ENCODE results near the gene LIN9.

- no peak for TF ChIP-seq POLR2A (IDR thresholded peaks at IDR 0.05)
- no peak for TF ChIP-seq CTCF (IDR thresholded peaks at IDR 0.05 in 4 of 5, conservative IDR thresholded peaks at IDR 0.05 in 1 of 5)
Measured at GRCh38 chr1:226314055-226314454, 5.1 kb upstream of the LIN9 start.
